ENCODE measurements around the gene SV2B.

SV2B gene

DNA sequence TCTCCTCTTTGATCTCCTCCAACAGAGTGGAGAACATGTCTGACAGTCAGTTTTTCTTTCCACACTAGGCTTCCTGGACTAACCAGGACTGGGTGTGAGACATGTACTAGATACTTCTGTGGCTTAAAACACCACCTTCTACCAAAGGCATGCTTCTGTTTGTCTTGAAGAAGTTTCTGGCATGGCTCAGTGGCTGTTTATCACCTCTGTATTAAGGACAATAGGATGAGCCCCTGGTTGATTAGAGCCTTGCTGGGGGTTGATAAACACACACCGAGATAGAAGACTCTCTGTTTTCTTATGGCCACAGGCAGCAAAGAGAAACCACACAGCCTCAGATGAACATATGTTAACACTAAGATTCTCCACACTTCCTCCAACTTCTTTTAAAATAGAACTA lies 40.5 kb downstream of the SV2B start:
- DNase-seq: no peak

- DNase-seq: no peak
Observed at GRCh38 chr15:91141097-91141496, 41.0 kb downstream of the SV2B start.

- no peak for DNase-seq
Observed at GRCh38 chr15:91142106-91142744, 42.2 kb downstream of the SV2B start.

DNA sequence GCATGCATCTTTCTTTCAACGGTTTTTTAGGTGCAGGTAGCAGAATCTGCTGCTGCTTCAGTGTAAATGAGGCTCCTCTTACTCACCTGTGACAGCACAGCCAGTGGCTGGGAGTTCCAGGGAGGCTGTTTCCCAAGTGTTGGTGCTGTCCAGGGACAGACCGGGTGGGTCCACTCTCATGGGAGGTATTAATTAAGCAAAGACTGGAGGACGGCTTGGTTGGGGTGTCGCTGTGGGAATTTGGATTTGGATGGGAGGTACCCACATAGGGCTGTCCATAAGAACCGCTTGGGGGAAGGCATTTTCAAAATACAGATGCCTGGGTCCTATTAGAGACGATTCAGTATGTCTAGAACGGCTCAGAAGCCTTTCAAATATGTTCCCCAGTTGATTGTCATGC lies 42.9 kb downstream of the SV2B start:
- DNase-seq: no peak

- DNase-seq: no peak
Observed at GRCh38 chr15:91146728-91147127, 46.7 kb downstream of the SV2B start.

GRCh38 chr15:91148243-91148642 lies 48.2 kb downstream of the SV2B start:
- no peak for DNase-seq

DNA sequence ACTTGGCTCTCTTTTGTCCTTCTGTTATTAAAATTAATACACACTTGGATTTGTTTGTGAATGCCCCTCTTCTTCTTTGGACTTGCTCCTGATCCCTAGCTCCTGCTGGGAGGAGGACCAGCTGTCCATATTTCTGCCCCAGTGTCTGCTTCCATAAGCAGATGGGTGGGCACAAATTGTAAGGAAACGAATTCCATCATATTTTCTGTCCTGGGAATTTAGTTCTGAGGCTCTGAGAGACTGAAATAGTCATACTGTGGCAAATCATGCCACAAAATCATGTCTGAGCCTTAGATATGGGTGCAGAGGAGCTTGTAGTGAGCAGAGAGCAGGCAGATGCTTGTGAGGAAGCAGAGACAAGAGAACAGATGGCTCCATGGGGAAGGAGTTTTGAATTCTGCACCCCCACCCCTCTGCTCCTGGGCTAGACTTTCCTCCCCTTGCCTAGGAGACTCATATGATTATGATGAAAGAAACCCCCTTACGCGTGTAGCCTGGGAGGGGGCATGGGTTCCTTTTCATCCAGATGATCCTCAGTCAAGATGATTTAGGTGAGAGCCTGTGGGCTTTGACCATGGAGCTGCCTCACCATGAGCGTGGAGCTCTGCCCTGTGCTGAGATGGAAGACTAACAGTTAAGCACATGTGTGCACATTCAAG lies 50.6 kb downstream of the SV2B start:
- DNase-seq: no peak

DNA sequence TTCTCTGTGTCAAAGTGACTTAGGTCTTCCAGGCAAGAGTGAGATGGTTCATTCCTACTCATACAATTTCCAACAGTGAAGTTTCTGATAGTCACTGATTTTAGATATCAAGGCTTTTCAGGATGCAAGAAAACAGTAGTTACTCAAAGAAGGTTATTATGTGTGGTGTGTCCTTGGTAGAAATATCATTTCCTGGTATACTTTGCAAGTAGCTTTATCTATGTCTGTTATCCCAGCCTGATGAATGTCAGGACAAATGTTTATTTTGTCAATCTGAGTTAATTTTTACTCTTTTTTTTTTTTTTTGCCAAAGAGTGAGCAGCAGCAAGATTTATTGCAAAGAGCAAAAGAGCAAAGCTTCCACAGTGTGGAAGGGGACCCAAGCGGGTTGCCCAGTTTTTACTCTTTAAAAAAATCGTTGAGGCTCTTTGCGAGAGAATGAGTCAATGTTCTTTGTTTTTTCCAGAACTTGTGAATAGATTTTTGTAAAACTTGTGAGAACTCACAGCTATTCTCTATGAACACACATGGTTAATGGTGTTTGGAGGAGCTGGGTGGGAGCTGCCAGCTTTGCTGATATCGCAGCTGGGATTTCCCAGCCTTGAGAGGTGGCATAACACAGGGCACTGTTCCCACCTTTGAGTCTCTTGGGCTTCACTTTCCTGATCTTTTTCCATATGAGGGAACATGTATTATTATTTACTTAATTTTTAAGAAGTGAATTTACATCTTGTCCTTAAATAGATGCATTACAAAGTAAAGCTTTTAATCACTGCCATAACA lies 51.9 kb downstream of the SV2B start:
- no peak for DNase-seq

- no peak for DNase-seq
Observed at GRCh38 chr15:91152896-91153581, 53.0 kb downstream of the SV2B start.

GRCh38 chr15:91153954-91154353 lies 53.9 kb downstream of the SV2B start:
- no peak for DNase-seq

DNA sequence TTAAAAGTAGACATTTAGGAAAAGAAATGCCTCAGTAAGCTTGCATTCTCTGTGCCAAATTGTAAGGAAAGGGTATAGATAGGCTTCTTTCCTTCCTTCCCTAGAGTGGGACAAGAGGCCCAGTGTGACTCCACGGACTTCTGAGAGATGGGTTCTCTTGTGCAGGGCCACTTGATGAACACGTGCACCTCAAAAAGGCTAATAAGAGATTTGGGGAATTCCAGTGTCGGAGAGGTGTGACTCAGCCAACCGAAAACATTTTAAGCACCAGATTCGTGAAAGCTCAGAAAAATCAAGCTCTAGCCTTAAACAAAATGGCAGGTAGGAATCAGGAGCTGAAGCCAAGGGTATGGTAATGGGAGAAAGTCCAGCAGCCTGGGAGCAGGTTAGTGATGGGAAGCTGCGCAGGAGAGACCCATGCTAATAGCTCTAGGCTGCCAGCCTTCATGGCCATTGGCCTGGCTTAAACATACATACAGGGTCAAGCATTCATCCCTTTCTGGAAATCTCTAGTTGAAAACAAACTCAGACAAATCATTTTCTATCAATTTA lies 56.2 kb downstream of the SV2B start:
- no peak for DNase-seq

GRCh38 chr15:91158415-91159394 lies 58.6 kb downstream of the SV2B start:
- DNase-seq: no peak

- no peak for DNase-seq
Observed at GRCh38 chr15:91165850-91166249, 65.8 kb downstream of the SV2B start.

DNA sequence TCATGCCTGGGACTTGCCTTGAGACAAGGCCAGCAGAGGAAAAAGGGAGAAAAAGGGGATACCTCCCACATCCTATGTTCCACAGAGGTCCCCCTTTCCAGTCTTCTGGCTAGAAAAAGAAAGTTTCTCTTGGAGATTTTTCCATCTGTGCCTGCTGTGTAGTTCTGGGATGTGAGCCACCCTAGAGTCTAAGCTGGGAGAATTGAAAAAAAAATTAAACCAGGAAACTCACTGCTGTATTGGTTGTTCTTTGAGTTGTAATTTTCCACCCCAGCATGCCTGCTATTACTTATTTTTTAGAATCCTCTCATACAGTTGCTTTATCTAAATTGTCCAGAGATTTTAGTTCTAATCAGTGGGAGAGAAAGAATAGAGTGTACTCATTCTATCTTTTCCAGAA lies 68.4 kb downstream of the SV2B start:
- DNase-seq: no peak

DNA sequence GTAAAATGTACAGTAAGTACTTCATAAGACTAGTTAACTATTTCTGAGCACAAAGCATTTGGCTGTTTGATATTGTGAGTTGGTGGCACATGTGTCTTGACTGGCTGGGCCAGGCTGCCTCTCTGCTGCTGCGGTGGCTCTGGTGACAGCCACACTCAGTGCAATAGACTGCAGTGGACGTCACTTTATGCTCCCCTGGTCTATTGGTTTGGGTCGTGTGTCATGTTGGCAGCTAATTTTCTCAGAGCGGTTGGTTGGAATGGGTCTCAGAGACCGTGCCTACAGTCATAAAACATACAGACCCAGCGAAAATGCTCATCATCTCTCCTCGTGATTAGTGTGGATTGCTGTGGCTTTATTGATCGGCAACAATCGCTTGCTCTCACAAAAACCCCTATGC lies 71.3 kb downstream of the SV2B start:
- DNase-seq: no peak

DNA sequence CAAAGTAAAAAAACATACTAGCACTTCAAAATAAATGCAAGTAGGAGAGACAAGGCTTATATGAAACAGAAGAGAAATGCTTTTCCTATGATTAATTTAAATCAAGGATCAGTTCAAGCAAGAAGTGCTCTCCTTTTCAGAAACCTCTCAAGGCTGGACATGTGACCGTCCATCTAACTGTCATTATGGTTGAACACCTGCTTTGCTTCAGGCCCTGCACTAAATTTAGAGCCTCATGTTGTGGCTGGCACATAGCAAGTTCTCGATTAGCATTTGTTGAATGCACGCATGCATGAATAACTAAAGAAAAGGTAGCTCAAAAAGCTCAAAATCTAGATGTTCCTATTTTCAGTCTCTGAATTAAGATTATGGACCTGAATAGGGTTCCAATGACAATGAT lies 82.0 kb downstream of the SV2B start:
- no peak for DNase-seq

DNA sequence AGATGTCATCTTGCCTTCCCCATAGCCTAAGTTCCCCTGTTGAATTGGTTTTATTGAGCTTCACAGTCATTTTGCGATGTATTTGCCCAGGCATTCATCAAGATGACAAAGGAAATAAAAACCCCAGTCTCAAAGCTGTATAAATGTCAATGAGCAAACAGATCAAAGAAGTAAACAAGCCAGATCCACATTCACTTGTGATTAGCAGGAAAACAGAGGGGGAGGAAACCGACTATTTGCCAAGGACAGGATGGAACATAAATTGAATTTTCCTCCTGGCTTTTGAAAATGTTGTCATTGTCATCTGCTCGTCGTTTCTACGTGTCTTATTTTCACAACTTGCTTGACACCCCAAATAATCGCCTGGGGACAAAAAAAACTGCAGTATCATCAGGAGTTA lies 83.5 kb downstream of the SV2B start:
- no peak for DNase-seq

- DNase-seq: no peak
Observed at GRCh38 chr15:91184441-91184840, 84.4 kb downstream of the SV2B start.

- DNase-seq: no peak
Observed at GRCh38 chr15:91186904-91187656, 87.0 kb downstream of the SV2B start.

GRCh38 chr15:91192285-91192684 lies 92.2 kb downstream of the SV2B start:
- no peak for DNase-seq

DNA sequence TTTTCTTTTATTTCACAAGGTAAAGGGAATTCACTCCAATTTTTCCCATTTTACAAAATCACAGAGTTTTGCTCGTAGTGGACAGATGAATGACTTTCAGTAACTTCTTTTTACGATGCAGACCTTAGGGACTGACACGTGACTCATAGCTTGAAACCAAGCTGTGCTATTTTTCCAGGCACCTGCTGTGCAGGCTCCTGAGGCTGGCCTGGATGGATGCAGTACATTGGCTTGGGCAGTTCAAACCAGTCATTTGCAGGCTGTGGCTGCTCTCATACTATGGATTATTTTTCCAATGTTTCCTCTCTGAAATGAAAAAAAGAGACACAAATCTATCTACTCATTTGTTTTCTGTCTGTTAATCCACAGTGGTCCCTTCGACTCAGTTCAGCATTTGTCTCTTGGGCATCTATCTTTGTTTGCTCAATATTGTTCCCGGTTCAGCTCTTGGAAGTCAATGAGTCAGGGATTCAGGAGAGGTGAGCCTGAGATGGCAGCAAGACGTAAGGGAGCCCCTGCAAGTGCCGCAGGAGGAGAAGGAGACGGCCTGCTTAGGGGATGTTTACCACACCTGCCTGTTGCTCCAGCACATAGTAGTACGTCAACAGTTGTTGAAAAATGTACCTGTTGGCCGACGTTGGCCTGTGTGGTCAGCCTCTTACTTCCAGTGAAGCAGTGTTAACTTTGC lies 92.8 kb downstream of the SV2B start:
- no peak for DNase-seq
